Measurements from ENCODE around the gene NT5DC2. TPM values are rescaled to one million over a fixed set of nuclear protein-coding genes. Genes with fewer than 3 reads are reported as not detected.

The NT5DC2 gene
- polyA plus RNA-seq, 3 donors = 0.66 to 28.4 (median 0.67) TPM

DNA sequence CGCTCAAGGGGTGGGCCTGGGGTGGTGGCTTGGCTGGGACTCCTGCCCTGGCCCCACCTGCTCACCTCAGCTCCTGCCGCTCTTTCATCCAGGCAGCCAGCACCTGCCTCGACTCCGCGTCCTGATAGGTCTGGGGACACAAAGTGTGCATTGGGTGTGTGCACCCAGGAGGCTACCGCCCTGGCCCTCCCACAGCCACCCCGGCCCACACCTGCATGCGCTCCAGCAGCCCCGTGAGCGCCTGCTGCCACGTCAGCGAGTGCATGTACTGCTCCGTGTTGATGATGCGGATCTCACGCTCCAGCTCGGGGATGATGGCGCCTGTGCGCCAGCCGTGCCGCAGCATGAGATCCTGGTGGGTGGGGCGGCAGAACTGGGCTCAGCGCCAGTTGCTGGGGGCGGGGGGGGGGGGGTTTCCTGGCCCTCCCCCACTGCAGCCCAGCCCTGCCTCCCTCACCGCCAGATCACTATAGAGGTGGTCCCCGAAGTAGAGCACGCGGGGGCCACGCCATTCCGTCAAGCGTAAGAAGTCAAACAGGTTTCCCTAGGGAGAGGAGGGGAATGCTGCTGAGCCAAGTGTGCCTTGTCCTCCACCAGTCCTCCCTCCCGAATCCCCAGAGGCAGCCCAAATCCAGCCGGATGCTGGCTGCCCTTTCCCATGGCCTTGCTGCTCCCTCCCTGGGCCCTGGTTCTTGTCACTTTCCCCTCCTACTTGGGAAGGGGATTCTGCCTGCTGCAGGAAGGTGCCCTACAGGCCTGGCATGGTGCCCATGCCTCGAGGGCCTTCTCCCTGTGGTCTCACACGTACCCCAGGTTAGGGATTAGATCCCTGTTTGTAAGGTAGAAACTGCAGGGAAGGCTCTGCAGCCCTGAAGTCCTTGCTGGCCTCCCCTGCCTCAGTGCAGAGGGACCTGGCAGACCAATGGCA, 8.6 kb downstream of the NT5DC2 start:
- DNase-seq = no peak
- H3K4me1 ChIP-seq (ENCODE audit: control insufficient read depth in 1 of 2, insufficient read depth in 2 of 2, low read length in 2 of 2) = no peaks in the 10 kb centered on the region

DNA sequence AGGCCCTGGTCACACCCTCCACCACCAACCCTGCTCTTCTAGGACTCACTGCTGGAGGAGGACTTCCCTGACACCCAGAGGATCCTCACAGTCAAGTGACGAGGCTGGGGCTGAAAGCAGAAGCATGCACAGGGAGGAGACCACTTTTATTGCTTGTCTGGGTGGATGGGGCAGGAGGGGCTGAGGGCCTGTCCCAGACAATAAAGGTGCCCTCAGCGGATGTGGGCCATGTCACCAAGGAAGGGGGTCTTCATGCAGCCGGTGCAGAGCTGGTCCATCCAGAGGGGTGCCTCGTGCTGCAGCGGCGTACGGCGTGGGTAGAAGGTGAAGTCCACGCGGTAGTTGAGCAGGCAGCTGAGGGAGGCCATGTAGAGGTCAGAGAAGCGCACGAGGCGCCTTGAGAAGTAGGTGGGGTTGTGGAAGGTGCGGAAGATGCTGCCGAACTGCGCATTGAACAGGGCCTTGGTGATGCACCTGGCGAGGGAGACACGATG, 9.4 kb downstream of the NT5DC2 start:
- H2AFZ ChIP-seq (ENCODE audit: insufficient read depth, low read depth, low read length, poor library complexity, severe bottlenecking) = no peak overlapping the region
- no peaks in the 10 kb centered on the region for H3K79me2 ChIP-seq (ENCODE audit: insufficient read depth, low read length)
- no peaks in the 10 kb centered on the region for H3K9me3 ChIP-seq (replicated peaks in 1 of 2; ENCODE audit: control insufficient read depth in 1 of 2, insufficient read depth in 1 of 2, low read length in 2 of 2)
- peak overlapping the region in 1 of 7 donors; percentile 69 for H3K27ac Mint-ChIP-seq
- no peak overlapping the region for H3K27ac ChIP-seq (ENCODE audit: low read depth in 1 of 2, low read length in 2 of 2)
- no peak for DNase-seq
- intact Hi-C loops (cut with micrococcal nuclease) = no loop called here
- H4K20me1 ChIP-seq (ENCODE audit: insufficient read depth, low read length) = peaks cover 9% of the 10 kb centered on the region
- H3K36me3 Mint-ChIP-seq = peaks cover 62 to 82% of the 10 kb centered on the region in 2 donors
- 98% methylated on average over 17 of the region's 18 CpGs for WGBS (ENCODE audit: insufficient coverage)
- no peaks in the 10 kb centered on the region for H3K4me1 ChIP-seq (ENCODE audit: control insufficient read depth in 1 of 2, insufficient read depth in 2 of 2, low read length in 2 of 2)
- no peak overlapping the region for H3K4me2 ChIP-seq (replicated peaks; ENCODE audit: extremely low read depth, low read length, poor library complexity, severe bottlenecking)
- H3K27me3 Mint-ChIP-seq (ENCODE audit: low read depth in 3 of 3) = peaks cover 0 to 2% (median 1%) of the 10 kb centered on the region in 3 donors
- H3K27me3 ChIP-seq (ENCODE audit: control insufficient read depth in 2 of 2, insufficient read depth in 2 of 2, low read length in 2 of 2) = no peaks in the 10 kb centered on the region
- peak overlapping the region in 1 of 2 donors; percentile 34 for H3K4me3 Mint-ChIP-seq
- H3K4me1 Mint-ChIP-seq = no peaks in the 10 kb centered on the region
- peaks cover 72 to 92% of the 10 kb centered on the region in 2 donors for H3K36me3 ChIP-seq (replicated peaks in 1 of 2; ENCODE audit: control insufficient read depth in 1 of 2, insufficient read depth in 2 of 2, low read length in 2 of 2)
- H3K9me3 Mint-ChIP-seq = no peaks in the 10 kb centered on the region
- H3K9ac ChIP-seq (ENCODE audit: insufficient read depth, low read length, poor library complexity, severe bottlenecking) = no peak overlapping the region
- TF ChIP-seq, protein P1, sequence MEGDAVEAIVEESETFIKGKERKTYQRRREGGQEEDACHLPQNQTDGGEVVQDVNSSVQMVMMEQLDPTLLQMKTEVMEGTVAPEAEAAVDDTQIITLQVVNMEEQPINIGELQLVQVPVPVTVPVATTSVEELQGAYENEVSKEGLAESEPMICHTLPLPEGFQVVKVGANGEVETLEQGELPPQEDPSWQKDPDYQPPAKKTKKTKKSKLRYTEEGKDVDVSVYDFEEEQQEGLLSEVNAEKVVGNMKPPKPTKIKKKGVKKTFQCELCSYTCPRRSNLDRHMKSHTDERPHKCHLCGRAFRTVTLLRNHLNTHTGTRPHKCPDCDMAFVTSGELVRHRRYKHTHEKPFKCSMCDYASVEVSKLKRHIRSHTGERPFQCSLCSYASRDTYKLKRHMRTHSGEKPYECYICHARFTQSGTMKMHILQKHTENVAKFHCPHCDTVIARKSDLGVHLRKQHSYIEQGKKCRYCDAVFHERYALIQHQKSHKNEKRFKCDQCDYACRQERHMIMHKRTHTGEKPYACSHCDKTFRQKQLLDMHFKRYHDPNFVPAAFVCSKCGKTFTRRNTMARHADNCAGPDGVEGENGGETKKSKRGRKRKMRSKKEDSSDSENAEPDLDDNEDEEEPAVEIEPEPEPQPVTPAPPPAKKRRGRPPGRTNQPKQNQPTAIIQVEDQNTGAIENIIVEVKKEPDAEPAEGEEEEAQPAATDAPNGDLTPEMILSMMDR (IDR thresholded peaks at IDR 0.05) = no peak
- H3K4me3 ChIP-seq (replicated peaks in 1 of 3; ENCODE audit: low read depth in 2 of 3, low read length in 3 of 3) = no peak overlapping the region

More for the DNA sequence above, 8.6 kb downstream of the NT5DC2 start:
- peak overlapping the region in 4 of 7 donors; percentile 28 to 60 (median 43) for H3K27ac Mint-ChIP-seq
- no peak overlapping the region for H2AFZ ChIP-seq (ENCODE audit: insufficient read depth, low read depth, low read length, poor library complexity, severe bottlenecking)
- H3K4me3 ChIP-seq (replicated peaks in 1 of 3; ENCODE audit: low read depth in 2 of 3, low read length in 3 of 3) = no peak overlapping the region
- H3K36me3 ChIP-seq (replicated peaks in 1 of 2; ENCODE audit: control insufficient read depth in 1 of 2, insufficient read depth in 2 of 2, low read length in 2 of 2) = peaks cover 65 to 85% of the 10 kb centered on the region in 2 donors
- H3K27ac ChIP-seq (ENCODE audit: low read depth in 1 of 2, low read length in 2 of 2) = no peak overlapping the region
- H3K27me3 Mint-ChIP-seq (ENCODE audit: low read depth in 3 of 3) = peaks cover 0 to 2% (median 1%) of the 10 kb centered on the region in 3 donors
- H3K9me3 ChIP-seq (replicated peaks in 1 of 2; ENCODE audit: control insufficient read depth in 1 of 2, insufficient read depth in 1 of 2, low read length in 2 of 2) = no peaks in the 10 kb centered on the region
- H3K9me3 Mint-ChIP-seq = no peaks in the 10 kb centered on the region
- no peak overlapping the region for H3K9ac ChIP-seq (ENCODE audit: insufficient read depth, low read length, poor library complexity, severe bottlenecking)
- H4K20me1 ChIP-seq (ENCODE audit: insufficient read depth, low read length) = peaks cover 6% of the 10 kb centered on the region
- H3K79me2 ChIP-seq (ENCODE audit: insufficient read depth, low read length) = no peaks in the 10 kb centered on the region
- TF ChIP-seq, protein P1 (IDR thresholded peaks at IDR 0.05) = no peak
- 91% methylated on average over 18 of the region's 34 CpGs for WGBS (ENCODE audit: insufficient coverage)
- H3K36me3 Mint-ChIP-seq = peaks cover 55 to 75% of the 10 kb centered on the region in 2 donors
- no peak overlapping the region for H3K4me3 Mint-ChIP-seq
- H3K4me2 ChIP-seq (replicated peaks; ENCODE audit: extremely low read depth, low read length, poor library complexity, severe bottlenecking) = no peak overlapping the region
- H3K4me1 Mint-ChIP-seq = peaks cover under 1% of the 10 kb centered on the region
- intact Hi-C loops (cut with micrococcal nuclease) = no loop called here
- H3K27me3 ChIP-seq (ENCODE audit: control insufficient read depth in 2 of 2, insufficient read depth in 2 of 2, low read length in 2 of 2) = no peaks in the 10 kb centered on the region
